Measurements from ENCODE around the gene ZNRF3.

ZNRF3 gene

GRCh38 chr22:28909375-28909774, 26.0 kb downstream of the ZNRF3 start:
- no peaks in the 10 kb centered on the region for H3K9me3 ChIP-seq (ENCODE audit: insufficient read depth, low read length)
- no peak overlapping the region for H3K9ac ChIP-seq (ENCODE audit: insufficient read length, low read depth)
- no peak for DNase-seq (ENCODE audit: low read depth, low spot score)
- H3K4me1 ChIP-seq (ENCODE audit: insufficient read depth, insufficient read length) = no peaks in the 10 kb centered on the region
- TF ChIP-seq ZNF274 (IDR thresholded peaks at IDR 0.05; ENCODE audit: low read depth, low read length) (no peak), YY1 (IDR thresholded peaks at IDR 0.05; ENCODE audit: insufficient read depth, insufficient read length) (no peak), SUZ12 (IDR thresholded peaks at IDR 0.05; ENCODE audit: extremely low read depth, insufficient read depth, insufficient read length) (no peak)
- no peaks in the 10 kb centered on the region for H3K27me3 ChIP-seq (ENCODE audit: insufficient read depth, insufficient read length)
- H3K36me3 ChIP-seq (ENCODE audit: insufficient read depth, insufficient read length, low read length) = peaks cover 4% of the 10 kb centered on the region
- no peak overlapping the region for H3K4me3 ChIP-seq (ENCODE audit: insufficient read length, low read depth)

GRCh38 chr22:28910569-28911303, 27.4 kb downstream of the ZNRF3 start:
- Histone ChIP-seq H3K27me3 (ENCODE audit: insufficient read depth, insufficient read length) (no peaks in the 10 kb centered on the region), H3K4me3 (ENCODE audit: insufficient read length, low read depth) (no peak overlapping the region), H3K4me1 (ENCODE audit: insufficient read depth, insufficient read length) (no peaks in the 10 kb centered on the region), H3K9ac (ENCODE audit: insufficient read length, low read depth) (no peak overlapping the region), H3K9me3 (ENCODE audit: insufficient read depth, low read length) (no peaks in the 10 kb centered on the region), H3K36me3 (ENCODE audit: insufficient read depth, insufficient read length, low read length) (peaks cover 1% of the 10 kb centered on the region)
- TF ChIP-seq ZNF274 (IDR thresholded peaks at IDR 0.05; ENCODE audit: low read depth, low read length) = no peak
- no peak for TF ChIP-seq YY1 (IDR thresholded peaks at IDR 0.05; ENCODE audit: insufficient read depth, insufficient read length)
- TF ChIP-seq SUZ12 (IDR thresholded peaks at IDR 0.05; ENCODE audit: extremely low read depth, insufficient read depth, insufficient read length) = no peak
- DNase-seq (ENCODE audit: low read depth, low spot score) = no peak

- no peaks in the 10 kb centered on the region for H3K4me1 ChIP-seq (ENCODE audit: insufficient read depth, insufficient read length)
Observed at GRCh38 chr22:28911304-28911690, 27.9 kb downstream of the ZNRF3 start.

GRCh38 chr22:28911777-28912669, 28.7 kb downstream of the ZNRF3 start:
- TF ChIP-seq YY1 (IDR thresholded peaks at IDR 0.05; ENCODE audit: insufficient read depth, insufficient read length) (no peak), SUZ12 (IDR thresholded peaks at IDR 0.05; ENCODE audit: extremely low read depth, insufficient read depth, insufficient read length) (no peak), ZNF274 (IDR thresholded peaks at IDR 0.05; ENCODE audit: low read depth, low read length) (no peak)
- H3K9ac ChIP-seq (ENCODE audit: insufficient read length, low read depth) = no peak overlapping the region
- H3K27me3 ChIP-seq (ENCODE audit: insufficient read depth, insufficient read length) = no peaks in the 10 kb centered on the region
- no peaks in the 10 kb centered on the region for H3K4me1 ChIP-seq (ENCODE audit: insufficient read depth, insufficient read length)
- H3K36me3 ChIP-seq (ENCODE audit: insufficient read depth, insufficient read length, low read length) = no peaks in the 10 kb centered on the region
- H3K9me3 ChIP-seq (ENCODE audit: insufficient read depth, low read length) = no peaks in the 10 kb centered on the region
- DNase-seq (ENCODE audit: low read depth, low spot score) = no peak
- no peak overlapping the region for H3K4me3 ChIP-seq (ENCODE audit: insufficient read length, low read depth)

More at GRCh38 chr22:28911304-28911690, 27.9 kb downstream of the ZNRF3 start:
- TF ChIP-seq YY1 (IDR thresholded peaks at IDR 0.05; ENCODE audit: insufficient read depth, insufficient read length) (no peak), ZNF274 (IDR thresholded peaks at IDR 0.05; ENCODE audit: low read depth, low read length) (no peak), SUZ12 (IDR thresholded peaks at IDR 0.05; ENCODE audit: extremely low read depth, insufficient read depth, insufficient read length) (no peak)
- no peaks in the 10 kb centered on the region for H3K27me3 ChIP-seq (ENCODE audit: insufficient read depth, insufficient read length)
- no peaks in the 10 kb centered on the region for H3K36me3 ChIP-seq (ENCODE audit: insufficient read depth, insufficient read length, low read length)
- no peak overlapping the region for H3K9ac ChIP-seq (ENCODE audit: insufficient read length, low read depth)
- DNase-seq (ENCODE audit: low read depth, low spot score) = no peak
- H3K9me3 ChIP-seq (ENCODE audit: insufficient read depth, low read length) = no peaks in the 10 kb centered on the region
- H3K4me3 ChIP-seq (ENCODE audit: insufficient read length, low read depth) = no peak overlapping the region

- Histone ChIP-seq H3K9ac (ENCODE audit: insufficient read length, low read depth) (no peak overlapping the region), H3K36me3 (ENCODE audit: insufficient read depth, insufficient read length, low read length) (no peaks in the 10 kb centered on the region), H3K9me3 (ENCODE audit: insufficient read depth, low read length) (no peaks in the 10 kb centered on the region), H3K4me1 (ENCODE audit: insufficient read depth, insufficient read length) (peaks cover 2% of the 10 kb centered on the region), H3K27me3 (ENCODE audit: insufficient read depth, insufficient read length) (no peaks in the 10 kb centered on the region), H3K4me3 (ENCODE audit: insufficient read length, low read depth) (no peak overlapping the region)
- DNase-seq (ENCODE audit: low read depth, low spot score) = no peak
- no peak for TF ChIP-seq SUZ12 (IDR thresholded peaks at IDR 0.05; ENCODE audit: extremely low read depth, insufficient read depth, insufficient read length)
- TF ChIP-seq ZNF274 (IDR thresholded peaks at IDR 0.05; ENCODE audit: low read depth, low read length) = no peak
- no peak for TF ChIP-seq YY1 (IDR thresholded peaks at IDR 0.05; ENCODE audit: insufficient read depth, insufficient read length)
Observed at GRCh38 chr22:28914201-28914600, 30.8 kb downstream of the ZNRF3 start.

- Histone ChIP-seq H3K4me1 (ENCODE audit: insufficient read depth, insufficient read length) (peaks cover 6% of the 10 kb centered on the region), H3K27me3 (ENCODE audit: insufficient read depth, insufficient read length) (no peaks in the 10 kb centered on the region), H3K36me3 (ENCODE audit: insufficient read depth, insufficient read length, low read length) (no peaks in the 10 kb centered on the region), H3K4me3 (ENCODE audit: insufficient read length, low read depth) (no peak overlapping the region), H3K9me3 (ENCODE audit: insufficient read depth, low read length) (no peaks in the 10 kb centered on the region), H3K9ac (ENCODE audit: insufficient read length, low read depth) (no peak overlapping the region)
- no peak for DNase-seq (ENCODE audit: low read depth, low spot score)
- TF ChIP-seq ZNF274 (IDR thresholded peaks at IDR 0.05; ENCODE audit: low read depth, low read length) (no peak), SUZ12 (IDR thresholded peaks at IDR 0.05; ENCODE audit: extremely low read depth, insufficient read depth, insufficient read length) (no peak), YY1 (IDR thresholded peaks at IDR 0.05; ENCODE audit: insufficient read depth, insufficient read length) (no peak)
Observed at GRCh38 chr22:28915969-28916368, 32.6 kb downstream of the ZNRF3 start.

Measured in NT2/D1 (cell line).